K562 (cell line): Measurements from ENCODE around the gene FLVCR2. TPM values are rescaled to one million over a fixed set of nuclear protein-coding genes. Genes with fewer than 3 reads are reported as not detected.

Experiments used
- CTBP1 ChIP-seq: fragments of 450-650 bp; IDR thresholded peaks from 2 replicates; pipeline ENCODE4 v1.6.1; 2016; ENCODE audit warnings: borderline replicate concordance
- EWSR1 ChIP-seq: fragments of 450-650 bp; IDR thresholded peaks from 2 replicates; pipeline ENCODE4 v1.6.1; 2018; ENCODE audit warnings: borderline replicate concordance, mild to moderate bottlenecking, low read depth, moderate library complexity; ENCODE audit not compliant: partially characterized antibody
- FOS ChIP-seq: IDR thresholded peaks from 3 replicates; pipeline ENCODE4 v1.6.1; 2011; ENCODE audit not compliant: insufficient read length; ENCODE audit errors: extremely low read depth
- KLF1 ChIP-seq: fragments of 450-650 bp; IDR thresholded peaks from 2 replicates; pipeline ENCODE4 v1.6.1; 2016; ENCODE audit warnings: missing genetic modification characterization, missing compliant biosample characterization
- MTA1 ChIP-seq: fragments of 450-650 bp; IDR thresholded peaks from 2 replicates; pipeline ENCODE4 v1.6.1; 2017; ENCODE audit warnings: borderline replicate concordance
- PHF20 ChIP-seq: fragments of 450-650 bp; IDR thresholded peaks from 2 replicates; pipeline ENCODE4 v1.6.1; 2018; ENCODE audit not compliant: partially characterized antibody
- POLR2G ChIP-seq: fragments of 200-400 bp; formaldehyde crosslinking; IDR thresholded peaks from 2 replicates; pipeline ENCODE4 v1.6.1; 2017; ENCODE audit warnings: low read depth, mild to moderate bottlenecking, antibody characterized with exemption, low read length, moderate library complexity
- PRPF4 ChIP-seq: fragments of 200-400 bp; formaldehyde crosslinking; IDR thresholded peaks from one replicate; pipeline ENCODE4 v1.6.1; 2017; ENCODE audit warnings: low read length, low read depth, mild to moderate bottlenecking; ENCODE audit not compliant: insufficient read depth, poor library complexity, severe bottlenecking
- RB1 ChIP-seq: fragments of 450-650 bp; IDR thresholded peaks from 2 replicates; pipeline ENCODE4 v1.6.1; 2017; ENCODE audit warnings: low read depth, mild to moderate bottlenecking
- RBM25 ChIP-seq: fragments of 200-400 bp; formaldehyde crosslinking; IDR thresholded peaks from 2 replicates; pipeline ENCODE4 v1.6.1; 2018; ENCODE audit warnings: low read length, low read depth, moderate library complexity; ENCODE audit not compliant: severe bottlenecking
- SOX6 ChIP-seq: fragments of 450-650 bp; IDR thresholded peaks from 2 replicates; pipeline ENCODE4 v1.6.1; 2014; ENCODE audit warnings: mild to moderate bottlenecking
- TAF7 ChIP-seq: fragments of 450-650 bp; IDR thresholded peaks from 2 replicates; pipeline ENCODE4 v1.6.1; 2016; ENCODE audit warnings: missing genetic modification characterization, missing compliant biosample characterization
- polyA plus RNA-seq, 8 experiments: library from polyadenylated mRNA; depleted of rRNA in 4 of 8; stranded (reverse) in 5 of 8; unstranded in 3 of 8; fragments of >200 nt; fragmentation: Nextera tagmentation in 2 of 8; fragmentation: Illumina TruSeq in 1 of 8; extraction: Ambion mirVana in 2 of 8; extraction: Trizol in 1 of 8; gene quantifications; 2 replicates each; pipeline versions ENCODE4 v1.2.1 to v1.2.3, GENCODE V29; 2011 to 2014; ENCODE audit warnings: inconsistent platforms in 1 of 8, missing spikeins in 1 of 8
- total RNA-seq, 7 experiments: library from RNA; depleted of rRNA in 6 of 7; stranded (reverse); fragments of >200 nt in 6 of 7; fragmentation: Illumina TruSeq in 2 of 7; extraction: Trizol in 2 of 7; gene quantifications; 2 replicates each; pipeline versions ENCODE4 v1.2.1 to v1.2.3, GENCODE V29; 2011 to 2021; ENCODE audit warnings: low replicate concordance in 1 of 7
- TF ChIP-seq, protein P1 (sequence below), 2 experiments: IDR thresholded peaks; 2 replicates each; pipeline ENCODE4 v1.6.1; 2012; ENCODE audit warnings: improper control_type of control experiment in 2 of 2, low read depth in 2 of 2, low read length in 2 of 2, borderline replicate concordance in 1 of 2
- TF ChIP-seq, protein P2 (sequence below): sonication (generic); formaldehyde crosslinking; IDR thresholded peaks from 2 replicates; pipeline ENCODE4 v1.8.0; 2022; ENCODE audit warnings: mild to moderate bottlenecking, missing genetic modification reagents
- TF ChIP-seq, protein P3 (sequence below): fragments of 450-650 bp; formaldehyde crosslinking; IDR thresholded peaks from 2 replicates; pipeline ENCODE4 v1.4.0; 2020; ENCODE audit warnings: mild to moderate bottlenecking, moderate library complexity
- TF ChIP-seq, protein P4 (sequence below), 2 experiments: IDR thresholded peaks; 2 replicates each; pipeline ENCODE4 v1.6.1; 2011; ENCODE audit warnings: borderline replicate concordance in 1 of 2, control low read depth in 1 of 2, low read depth in 1 of 2, low read length in 1 of 2, mild to moderate bottlenecking in 1 of 2, mixed read lengths in 1 of 2, moderate library complexity in 1 of 2; ENCODE audit not compliant: insufficient read depth in 1 of 2, insufficient read length in 1 of 2, poor library complexity in 1 of 2, severe bottlenecking in 1 of 2; ENCODE audit errors: extremely low read depth in 1 of 2

Gene FLVCR2
- total and polyA plus RNA-seq, 9 of the 15 experiments (the other 6 are each of a cell fraction or from before 2014, with no cell fraction given) = 1.5 TPM; not detected in 8

DNA sequence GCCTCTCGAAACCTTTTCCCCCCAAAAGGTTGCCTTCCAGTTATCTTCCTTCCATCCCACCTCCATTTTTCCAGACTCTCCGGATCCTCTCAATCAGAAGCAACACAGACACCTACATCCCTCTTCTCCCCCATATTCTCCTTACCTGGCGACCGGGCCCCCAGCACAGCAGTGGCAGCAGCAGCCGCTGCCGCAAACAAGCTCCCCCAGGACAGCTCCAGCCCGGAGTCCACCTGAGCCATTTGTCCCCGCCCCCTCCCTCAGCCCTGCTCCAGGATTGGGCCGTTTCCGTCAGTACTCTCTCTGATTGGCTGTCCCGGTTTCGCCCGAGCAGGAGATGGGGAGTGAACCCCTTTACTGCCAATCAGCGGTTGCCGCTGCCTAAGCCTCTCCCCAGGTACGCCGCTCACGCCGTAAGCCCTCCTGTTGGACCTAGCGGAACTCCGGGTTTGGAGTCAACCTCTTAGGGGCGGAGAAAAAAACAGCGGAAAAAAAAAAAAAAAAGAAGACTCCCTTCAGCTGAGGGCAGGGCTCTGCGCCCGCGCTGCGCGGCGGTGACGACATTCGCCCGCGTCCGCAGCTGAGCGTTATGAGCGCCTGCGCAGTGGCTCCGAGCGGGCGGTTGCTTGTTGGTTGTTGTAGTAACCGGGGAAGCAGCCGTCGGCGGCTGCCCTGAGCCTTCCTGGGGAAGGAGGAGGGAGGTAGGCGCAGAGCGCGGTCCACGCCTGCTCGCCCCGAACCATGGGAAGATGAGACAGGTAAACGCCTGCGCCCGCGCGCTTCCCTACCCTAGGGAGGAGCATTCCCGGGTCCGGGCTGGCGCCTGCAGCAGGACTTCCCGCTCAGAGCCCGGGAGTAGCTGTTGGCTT is 82.4 kb downstream of the FLVCR2 start, which contains the start of the genes ERG28 and TTLL5 (continued):
- TF ChIP-seq, protein P1, sequence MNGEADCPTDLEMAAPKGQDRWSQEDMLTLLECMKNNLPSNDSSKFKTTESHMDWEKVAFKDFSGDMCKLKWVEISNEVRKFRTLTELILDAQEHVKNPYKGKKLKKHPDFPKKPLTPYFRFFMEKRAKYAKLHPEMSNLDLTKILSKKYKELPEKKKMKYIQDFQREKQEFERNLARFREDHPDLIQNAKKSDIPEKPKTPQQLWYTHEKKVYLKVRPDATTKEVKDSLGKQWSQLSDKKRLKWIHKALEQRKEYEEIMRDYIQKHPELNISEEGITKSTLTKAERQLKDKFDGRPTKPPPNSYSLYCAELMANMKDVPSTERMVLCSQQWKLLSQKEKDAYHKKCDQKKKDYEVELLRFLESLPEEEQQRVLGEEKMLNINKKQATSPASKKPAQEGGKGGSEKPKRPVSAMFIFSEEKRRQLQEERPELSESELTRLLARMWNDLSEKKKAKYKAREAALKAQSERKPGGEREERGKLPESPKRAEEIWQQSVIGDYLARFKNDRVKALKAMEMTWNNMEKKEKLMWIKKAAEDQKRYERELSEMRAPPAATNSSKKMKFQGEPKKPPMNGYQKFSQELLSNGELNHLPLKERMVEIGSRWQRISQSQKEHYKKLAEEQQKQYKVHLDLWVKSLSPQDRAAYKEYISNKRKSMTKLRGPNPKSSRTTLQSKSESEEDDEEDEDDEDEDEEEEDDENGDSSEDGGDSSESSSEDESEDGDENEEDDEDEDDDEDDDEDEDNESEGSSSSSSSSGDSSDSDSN (IDR thresholded peaks at IDR 0.05; ENCODE audit: borderline replicate concordance in 1 of 2, low read depth in 2 of 2, low read length in 2 of 2) = 0 out of 4 replicates have a peak, but pooled peaks of 1 of the 2 experiments have one; percentile 16
- TF ChIP-seq, protein P2, sequence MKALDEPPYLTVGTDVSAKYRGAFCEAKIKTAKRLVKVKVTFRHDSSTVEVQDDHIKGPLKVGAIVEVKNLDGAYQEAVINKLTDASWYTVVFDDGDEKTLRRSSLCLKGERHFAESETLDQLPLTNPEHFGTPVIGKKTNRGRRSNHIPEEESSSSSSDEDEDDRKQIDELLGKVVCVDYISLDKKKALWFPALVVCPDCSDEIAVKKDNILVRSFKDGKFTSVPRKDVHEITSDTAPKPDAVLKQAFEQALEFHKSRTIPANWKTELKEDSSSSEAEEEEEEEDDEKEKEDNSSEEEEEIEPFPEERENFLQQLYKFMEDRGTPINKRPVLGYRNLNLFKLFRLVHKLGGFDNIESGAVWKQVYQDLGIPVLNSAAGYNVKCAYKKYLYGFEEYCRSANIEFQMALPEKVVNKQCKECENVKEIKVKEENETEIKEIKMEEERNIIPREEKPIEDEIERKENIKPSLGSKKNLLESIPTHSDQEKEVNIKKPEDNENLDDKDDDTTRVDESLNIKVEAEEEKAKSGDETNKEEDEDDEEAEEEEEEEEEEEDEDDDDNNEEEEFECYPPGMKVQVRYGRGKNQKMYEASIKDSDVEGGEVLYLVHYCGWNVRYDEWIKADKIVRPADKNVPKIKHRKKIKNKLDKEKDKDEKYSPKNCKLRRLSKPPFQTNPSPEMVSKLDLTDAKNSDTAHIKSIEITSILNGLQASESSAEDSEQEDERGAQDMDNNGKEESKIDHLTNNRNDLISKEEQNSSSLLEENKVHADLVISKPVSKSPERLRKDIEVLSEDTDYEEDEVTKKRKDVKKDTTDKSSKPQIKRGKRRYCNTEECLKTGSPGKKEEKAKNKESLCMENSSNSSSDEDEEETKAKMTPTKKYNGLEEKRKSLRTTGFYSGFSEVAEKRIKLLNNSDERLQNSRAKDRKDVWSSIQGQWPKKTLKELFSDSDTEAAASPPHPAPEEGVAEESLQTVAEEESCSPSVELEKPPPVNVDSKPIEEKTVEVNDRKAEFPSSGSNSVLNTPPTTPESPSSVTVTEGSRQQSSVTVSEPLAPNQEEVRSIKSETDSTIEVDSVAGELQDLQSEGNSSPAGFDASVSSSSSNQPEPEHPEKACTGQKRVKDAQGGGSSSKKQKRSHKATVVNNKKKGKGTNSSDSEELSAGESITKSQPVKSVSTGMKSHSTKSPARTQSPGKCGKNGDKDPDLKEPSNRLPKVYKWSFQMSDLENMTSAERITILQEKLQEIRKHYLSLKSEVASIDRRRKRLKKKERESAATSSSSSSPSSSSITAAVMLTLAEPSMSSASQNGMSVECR (CRISPR knock-in tag) = peak; percentile 80
- TF ChIP-seq PHF20 (peak; percentile 51), EWSR1 (no peak), KLF1 (no peak), RB1 (peak; percentile 23; the same call in 1 of the 2 replicates), POLR2G (peak; percentile 68), RBM25 (peak; percentile 71), MTA1 (peak; percentile 97), SOX6 (no peak), CTBP1 (0 out of 2 replicates have a peak, but pooled peaks have one; percentile 6), PRPF4 (no peak), TAF7 (tag) (no peak), FOS (peak; percentile 91)
- TF ChIP-seq, protein P3, sequence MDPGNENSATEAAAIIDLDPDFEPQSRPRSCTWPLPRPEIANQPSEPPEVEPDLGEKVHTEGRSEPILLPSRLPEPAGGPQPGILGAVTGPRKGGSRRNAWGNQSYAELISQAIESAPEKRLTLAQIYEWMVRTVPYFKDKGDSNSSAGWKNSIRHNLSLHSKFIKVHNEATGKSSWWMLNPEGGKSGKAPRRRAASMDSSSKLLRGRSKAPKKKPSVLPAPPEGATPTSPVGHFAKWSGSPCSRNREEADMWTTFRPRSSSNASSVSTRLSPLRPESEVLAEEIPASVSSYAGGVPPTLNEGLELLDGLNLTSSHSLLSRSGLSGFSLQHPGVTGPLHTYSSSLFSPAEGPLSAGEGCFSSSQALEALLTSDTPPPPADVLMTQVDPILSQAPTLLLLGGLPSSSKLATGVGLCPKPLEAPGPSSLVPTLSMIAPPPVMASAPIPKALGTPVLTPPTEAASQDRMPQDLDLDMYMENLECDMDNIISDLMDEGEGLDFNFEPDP (CRISPR knock-in tag) = no peak
- TF ChIP-seq, protein P4, sequence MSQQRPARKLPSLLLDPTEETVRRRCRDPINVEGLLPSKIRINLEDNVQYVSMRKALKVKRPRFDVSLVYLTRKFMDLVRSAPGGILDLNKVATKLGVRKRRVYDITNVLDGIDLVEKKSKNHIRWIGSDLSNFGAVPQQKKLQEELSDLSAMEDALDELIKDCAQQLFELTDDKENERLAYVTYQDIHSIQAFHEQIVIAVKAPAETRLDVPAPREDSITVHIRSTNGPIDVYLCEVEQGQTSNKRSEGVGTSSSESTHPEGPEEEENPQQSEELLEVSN (IDR thresholded peaks at IDR 0.05; ENCODE audit: borderline replicate concordance in 1 of 2, extremely low read depth in 1 of 2, insufficient read depth in 1 of 2, insufficient read length in 1 of 2, low read depth in 1 of 2, low read length in 1 of 2, poor library complexity in 1 of 2, severe bottlenecking in 1 of 2) = no peak
